Thyroid gland (tissue), 4 donors: ENCODE results near the gene DUS1L.

Experiments used
- POLR2A ChIP-seq, 2 donors: fragments of 450-650 bp; IDR thresholded peaks; one replicate each; pipeline ENCODE4 v1.6.1; 2017; ENCODE audit warnings: antibody characterized with exemption in 2 of 2, mild to moderate bottlenecking in 2 of 2, moderate library complexity in 1 of 2
- TF ChIP-seq, protein P1 (sequence below), 6 experiments: fragments of 200-600 bp in 3 of 6; fragments of 450-650 bp in 3 of 6; sonication (generic) in 3 of 6; IDR thresholded peaks; one replicate each; pipeline ENCODE4 v1.5.1; 2016 to 2019; ENCODE audit warnings: antibody characterized with exemption in 6 of 6, mild to moderate bottlenecking in 2 of 6, inconsistent platforms in 1 of 6, moderate library complexity in 1 of 6

DNA sequence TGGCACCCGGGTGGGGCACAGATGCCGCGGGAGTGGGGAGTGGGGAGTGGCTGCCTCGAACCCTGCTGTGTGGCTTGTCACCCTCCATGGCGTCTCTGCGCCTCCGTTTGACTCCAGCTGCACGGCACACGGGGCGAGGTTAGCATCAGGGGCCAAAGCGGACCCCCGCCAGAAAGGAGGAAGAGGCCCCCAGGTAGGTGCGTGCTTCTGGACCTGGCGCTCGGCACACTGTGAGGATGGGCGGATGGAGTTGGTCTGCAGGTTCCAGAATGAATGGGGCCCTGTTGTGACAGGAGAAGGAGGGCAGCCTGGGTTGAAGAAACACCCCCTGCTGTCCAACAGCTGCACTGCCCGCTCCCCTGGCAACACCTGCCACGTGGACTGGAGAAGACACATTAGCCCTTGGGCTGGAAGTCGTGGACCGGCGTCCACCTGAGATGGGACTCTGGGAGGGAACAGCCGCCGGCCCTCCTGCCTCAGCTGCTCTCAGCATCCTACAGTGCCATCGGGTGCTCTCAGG is 41.8 kb upstream of the DUS1L start:
- TF ChIP-seq, protein P1, sequence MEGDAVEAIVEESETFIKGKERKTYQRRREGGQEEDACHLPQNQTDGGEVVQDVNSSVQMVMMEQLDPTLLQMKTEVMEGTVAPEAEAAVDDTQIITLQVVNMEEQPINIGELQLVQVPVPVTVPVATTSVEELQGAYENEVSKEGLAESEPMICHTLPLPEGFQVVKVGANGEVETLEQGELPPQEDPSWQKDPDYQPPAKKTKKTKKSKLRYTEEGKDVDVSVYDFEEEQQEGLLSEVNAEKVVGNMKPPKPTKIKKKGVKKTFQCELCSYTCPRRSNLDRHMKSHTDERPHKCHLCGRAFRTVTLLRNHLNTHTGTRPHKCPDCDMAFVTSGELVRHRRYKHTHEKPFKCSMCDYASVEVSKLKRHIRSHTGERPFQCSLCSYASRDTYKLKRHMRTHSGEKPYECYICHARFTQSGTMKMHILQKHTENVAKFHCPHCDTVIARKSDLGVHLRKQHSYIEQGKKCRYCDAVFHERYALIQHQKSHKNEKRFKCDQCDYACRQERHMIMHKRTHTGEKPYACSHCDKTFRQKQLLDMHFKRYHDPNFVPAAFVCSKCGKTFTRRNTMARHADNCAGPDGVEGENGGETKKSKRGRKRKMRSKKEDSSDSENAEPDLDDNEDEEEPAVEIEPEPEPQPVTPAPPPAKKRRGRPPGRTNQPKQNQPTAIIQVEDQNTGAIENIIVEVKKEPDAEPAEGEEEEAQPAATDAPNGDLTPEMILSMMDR (IDR thresholded peaks at IDR 0.05): peak in 2 of 6 experiments; percentile 12 to 18
- no peak for TF ChIP-seq POLR2A (IDR thresholded peaks at IDR 0.05)
